EH (cell line): ENCODE measurements around the gene FARSA.
"Not testable (repeated sequence)": the region's sequence is repeated elsewhere in the genome, so short reads cannot be mapped to it uniquely, and the experiment has no call there.

Source experiments
- DNase-seq: peaks from one replicate; pipeline ENCODE4 v3.0.0-alpha.2; 2015; ENCODE audit warnings: low read depth

The FARSA gene

GRCh38 chr19:12953799-12954611, 20.5 kb upstream of the FARSA start:
- DNase-seq = no peak

GRCh38 chr19:12953138-12953798, 19.8 kb upstream of the FARSA start:
- DNase-seq = no peak

GRCh38 chr19:12952488-12953137, 19.1 kb upstream of the FARSA start:
- peak; percentile 88 for DNase-seq

- not testable (repeated sequence) for DNase-seq
Observed at GRCh38 chr19:12952050-12952449, 18.5 kb upstream of the FARSA start.

DNA sequence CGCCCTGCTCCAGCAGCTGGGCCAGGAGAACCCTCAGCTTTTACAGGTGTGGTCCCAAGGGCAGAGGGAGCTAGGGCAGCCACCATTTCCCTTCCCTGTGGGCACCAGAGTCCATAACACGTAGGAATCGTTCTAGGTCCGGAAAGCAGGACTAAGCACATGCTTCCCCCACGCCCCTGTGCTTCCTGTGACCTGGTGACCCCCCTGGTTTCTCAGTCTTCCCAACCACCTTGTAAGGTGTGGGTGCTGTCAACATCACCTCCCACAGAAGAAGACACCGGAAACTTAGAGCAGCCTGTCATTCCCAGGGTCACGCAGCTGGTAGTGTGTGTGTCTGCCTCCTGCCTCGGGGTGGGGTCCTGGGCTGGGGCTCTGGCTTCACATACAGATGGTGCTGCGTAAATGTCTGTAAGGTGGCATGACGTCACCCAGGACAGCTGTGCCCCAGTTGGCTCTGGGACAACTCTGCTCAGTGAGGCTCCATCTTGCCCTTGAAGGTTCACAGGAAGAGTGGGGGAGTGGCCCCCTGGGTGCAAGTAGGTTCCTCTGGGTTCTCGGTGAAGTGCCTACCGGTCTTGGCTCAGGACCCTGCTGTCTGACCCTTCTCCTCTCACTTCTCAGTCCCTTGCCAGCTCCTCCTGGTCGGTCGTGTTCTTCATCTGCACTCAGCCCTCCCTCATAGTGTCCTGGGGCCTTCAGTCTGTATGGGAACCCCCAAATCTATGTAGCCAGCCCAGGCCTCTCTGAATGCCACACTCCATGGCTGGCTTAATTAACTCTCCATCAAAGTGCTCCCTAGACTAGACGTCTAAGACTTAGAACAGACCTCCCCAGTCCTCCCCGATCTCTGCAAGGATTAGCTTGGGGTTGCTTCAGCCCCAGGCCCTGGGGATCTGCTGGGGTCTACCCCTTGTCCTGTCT, 16.1 kb upstream of the FARSA start:
- DNase-seq = no peak

DNA sequence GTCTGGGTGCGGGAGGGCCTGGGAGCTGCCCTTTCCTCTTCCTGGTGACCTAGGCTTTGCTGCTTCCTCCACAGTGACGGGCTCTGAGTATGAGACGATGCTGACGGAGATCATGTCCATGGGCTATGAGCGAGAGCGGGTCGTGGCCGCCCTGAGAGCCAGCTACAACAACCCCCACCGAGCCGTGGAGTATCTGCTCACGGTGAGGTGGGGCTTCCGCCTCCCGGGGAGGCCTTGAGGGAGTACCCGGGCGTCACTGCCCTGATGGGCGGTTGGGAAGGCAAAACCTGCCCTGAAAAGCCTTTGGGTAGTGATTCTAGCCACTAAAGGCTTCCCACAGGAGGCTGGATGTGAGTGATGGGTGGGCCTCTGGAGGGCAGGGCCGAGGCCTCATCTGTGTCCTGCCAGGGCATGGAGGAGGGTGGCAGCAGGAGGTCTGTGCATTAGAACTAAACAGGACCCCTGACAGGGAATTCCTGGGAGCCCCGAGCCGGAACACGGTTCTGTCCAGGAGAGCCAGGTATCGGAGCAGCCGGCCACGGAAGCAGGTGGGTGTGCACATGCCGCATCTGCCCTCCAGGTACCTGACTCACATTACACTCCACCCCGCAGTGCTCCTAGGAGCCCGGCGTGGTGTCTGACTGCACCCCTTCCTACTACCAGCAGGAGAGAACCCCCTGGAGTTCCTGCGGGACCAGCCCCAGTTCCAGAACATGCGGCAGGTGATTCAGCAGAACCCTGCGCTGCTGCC, 15.3 kb upstream of the FARSA start:
- DNase-seq = no peak

- DNase-seq = no peak
Observed at GRCh38 chr19:12947702-12948611, 14.4 kb upstream of the FARSA start.

DNA sequence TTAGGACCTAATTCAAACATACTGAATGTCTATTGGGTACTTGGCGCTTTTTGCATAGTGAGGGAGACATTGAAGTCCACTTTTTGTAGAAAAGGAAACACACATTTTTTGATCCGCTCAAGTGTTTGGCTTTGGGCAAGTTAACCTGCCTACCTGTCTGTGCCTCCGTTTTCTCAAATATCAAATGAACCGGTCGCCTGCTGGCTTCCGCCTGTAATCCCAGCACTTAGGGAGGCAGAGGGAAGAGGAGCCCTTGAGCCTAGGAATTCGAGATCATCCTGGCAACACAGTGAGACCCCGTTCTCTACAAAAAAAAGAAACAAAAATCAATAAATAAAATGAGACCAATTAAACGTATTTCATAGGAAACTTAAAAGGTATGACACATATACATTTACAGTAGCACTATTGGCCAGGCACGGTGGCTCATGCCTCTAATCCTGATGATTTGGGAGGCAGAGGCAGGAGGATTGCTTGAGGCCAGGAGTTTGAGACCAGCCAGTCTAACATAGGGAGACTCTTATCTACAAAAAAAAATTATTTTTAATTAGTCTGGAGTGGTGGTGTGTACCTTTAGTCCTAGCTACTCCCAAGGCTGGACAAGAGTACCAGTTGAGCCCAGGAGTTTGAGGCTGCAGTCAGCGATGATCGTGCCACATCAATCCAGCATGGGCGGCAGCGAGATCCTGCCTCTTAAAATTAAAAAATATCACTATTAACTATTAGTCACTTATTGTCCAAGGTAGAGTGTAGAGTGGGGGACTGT, 13.4 kb upstream of the FARSA start:
- no peak for DNase-seq

- DNase-seq = peak; percentile 87
Observed at GRCh38 chr19:12946092-12946721, 12.7 kb upstream of the FARSA start.

- DNase-seq = peak; percentile 97
Observed at GRCh38 chr19:12945479-12946091, 12.1 kb upstream of the FARSA start, which contains the start of gene RAD23A. TSS of gene RAD23A (plus strand) at chr19:12945862. CDS start at chr19:12945949, 87 bp downstream.

GRCh38 chr19:12944104-12944674, 10.7 kb upstream of the FARSA start:
- DNase-seq = no peak

- no peak for DNase-seq
Observed at GRCh38 chr19:12943437-12944044, 10.0 kb upstream of the FARSA start.

DNA sequence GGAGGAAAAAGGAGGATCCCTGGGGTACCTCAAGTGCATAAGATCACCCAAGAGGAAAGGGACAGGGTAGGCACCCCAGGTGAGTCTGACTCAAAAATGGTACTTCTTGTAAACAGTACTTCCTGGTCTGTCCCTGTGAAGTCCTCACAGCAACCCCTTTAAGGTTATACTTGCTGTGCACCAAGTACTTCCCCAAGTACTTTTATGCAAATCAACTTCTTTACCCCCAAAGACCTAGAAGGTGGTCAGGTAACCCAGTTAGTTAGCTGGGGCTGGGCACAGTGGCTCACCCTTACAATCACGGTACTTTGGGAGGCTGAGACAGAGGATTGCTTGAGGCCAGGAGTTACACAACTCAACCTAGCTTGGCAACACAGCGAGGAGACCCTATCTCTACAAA, 7.4 kb upstream of the FARSA start:
- DNase-seq = no peak

DNA sequence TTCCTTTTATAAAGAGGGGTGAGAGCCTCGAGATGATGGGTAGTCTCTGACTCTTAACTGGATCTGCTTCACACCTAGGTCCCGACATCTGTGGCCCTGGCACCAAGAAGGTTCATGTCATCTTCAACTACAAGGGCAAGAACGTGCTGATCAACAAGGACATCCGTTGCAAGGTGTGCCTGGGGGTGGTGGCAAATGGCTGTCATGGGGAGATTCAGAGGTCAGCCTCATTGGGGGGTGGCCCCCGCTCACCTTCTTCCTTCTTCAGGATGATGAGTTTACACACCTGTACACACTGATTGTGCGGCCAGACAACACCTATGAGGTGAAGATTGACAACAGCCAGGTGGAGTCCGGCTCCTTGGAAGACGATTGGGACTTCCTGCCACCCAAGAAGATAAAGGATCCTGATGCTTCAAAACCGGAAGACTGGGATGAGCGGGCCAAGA, 6.5 kb upstream of the FARSA start:
- DNase-seq = no peak

DNA sequence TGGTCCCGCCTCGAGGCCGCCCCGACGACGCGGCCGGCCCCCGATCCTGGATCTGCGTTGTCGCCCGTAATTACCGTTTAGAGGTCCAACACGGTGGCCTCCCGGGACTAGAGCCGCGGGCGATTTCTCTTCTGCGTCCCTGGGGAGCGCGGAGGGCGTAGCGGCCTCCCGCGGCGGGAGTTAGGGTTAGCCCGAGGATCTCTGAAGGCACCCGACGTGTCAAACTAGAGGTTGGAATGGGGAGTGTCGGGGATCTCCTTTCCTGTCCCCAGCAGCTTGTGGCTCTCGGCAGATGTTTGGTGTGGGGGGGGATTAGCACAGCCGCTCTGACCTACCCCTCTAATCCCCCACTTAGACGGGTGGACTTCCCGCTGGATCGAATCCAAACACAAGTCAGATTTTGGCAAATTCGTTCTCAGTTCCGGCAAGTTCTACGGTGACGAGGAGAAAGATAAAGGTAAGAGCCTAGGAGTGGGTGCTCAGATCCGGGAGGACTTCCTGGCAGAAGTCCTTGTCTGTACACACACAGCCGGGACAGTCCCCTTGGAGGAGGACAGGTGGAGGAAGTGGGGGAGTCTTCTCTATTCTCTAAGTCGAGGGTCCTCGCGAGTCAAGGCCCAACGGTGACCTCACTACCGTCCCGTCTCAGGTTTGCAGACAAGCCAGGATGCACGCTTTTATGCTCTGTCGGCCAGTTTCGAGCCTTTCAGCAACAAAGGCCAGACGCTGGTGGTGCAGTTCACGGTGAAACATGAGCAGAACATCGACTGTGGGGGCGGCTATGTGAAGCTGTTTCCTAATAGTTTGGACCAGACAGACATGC, 5.5 kb upstream of the FARSA start:
- DNase-seq = peak; percentile 51
